ENCODE results near the gene DCLK2. TPM values are rescaled to one million over a fixed set of nuclear protein-coding genes. Genes with fewer than 3 reads are reported as not detected.

The DCLK2 gene
- total RNA-seq, 1 experiment from 2014 or later: 2.7 TPM

- ATAC-seq (no peak; the same call in 1 of the 2 replicates), DNase-seq (ENCODE audit: low read depth, low spot score) (peak; percentile 53)
- Histone ChIP-seq H3K9me2 (ENCODE audit: insufficient read depth) (no peaks in the 10 kb centered on the region), H3K36me3 (ENCODE audit: control insufficient read depth in 1 of 2, insufficient read depth in 2 of 2, low read length in 2 of 2) (no peaks in the 10 kb centered on the region), H3K79me2 (ENCODE audit: insufficient read depth, low read length) (no peaks in the 10 kb centered on the region), H3K9ac (ENCODE audit: low read length) (no peak overlapping the region), H3K4me2 (ENCODE audit: low read length) (no peak overlapping the region), H4K20me1 (ENCODE audit: insufficient read depth) (no peaks in the 10 kb centered on the region), H3K27ac (ENCODE audit: low read depth, low read length) (no peak overlapping the region), H2AFZ (ENCODE audit: low read depth, low read length, poor library complexity, severe bottlenecking) (no peak overlapping the region), H3K4me1 (ENCODE audit: control insufficient read depth in 1 of 2, insufficient read depth in 2 of 2, low read length in 2 of 2) (peaks cover 0 to 5% of the 10 kb centered on the region in 2 experiments; a peak in 1 of 4 replicates), H3K9me3 (ENCODE audit: control insufficient read depth in 1 of 2, insufficient read depth in 1 of 2, low read depth in 1 of 2, low read length in 2 of 2) (no peaks in the 10 kb centered on the region), H3K27me3 (ENCODE audit: insufficient read depth, low read length) (no peaks in the 10 kb centered on the region), H3K4me3 (replicated peaks in 1 of 2; ENCODE audit: low read depth in 1 of 2, low read length in 2 of 2) (no peak overlapping the region)
- ChIA-PET CTCF (interaction anchor here (1.2 kb wide), 1 partner anchor 16 kb away, joined by 3 read pairs; no protein-coding TSS in a partner anchor), RAD21 (ENCODE audit: low non-redundant PET in 1 of 2, low total read pairs in 2 of 2, uncharacterized antibody in 2 of 2, unreplicated experiment in 2 of 2) (no interaction called here), POLR2A (no interaction called here)
- BruUV-seq (replicated peaks): no TSS peak
- TF ChIP-seq SP1 (IDR thresholded peaks at IDR 0.05; ENCODE audit: low read depth) (peak; percentile 47), CBX3 (IDR thresholded peaks at IDR 0.05; ENCODE audit: low read depth) (peak; percentile 81), JUND (IDR thresholded peaks at IDR 0.05) (peak; percentile 64), POLR2A (IDR thresholded peaks at IDR 0.05; ENCODE audit: borderline replicate concordance, extremely low read depth, insufficient read depth, insufficient read length) (no peak), FOSL1 (IDR thresholded peaks at IDR 0.05; ENCODE audit: low read depth) (peak; percentile 75), ATF3 (IDR thresholded peaks at IDR 0.05) (peak; percentile 65), TCF7L2 (IDR thresholded peaks at IDR 0.05; ENCODE audit: borderline replicate concordance, extremely low read depth, insufficient read depth, insufficient read length) (no peak), CEBPB (IDR thresholded peaks at IDR 0.05; ENCODE audit: low read depth) (peak; percentile 94)
- intact Hi-C loops (cut with micrococcal nuclease): no loop called here
Measured at GRCh38 chr4:150302553-150302952, 224.3 kb downstream of the DCLK2 start.

- Histone ChIP-seq H3K4me1 (ENCODE audit: control insufficient read depth in 1 of 2, insufficient read depth in 2 of 2, low read length in 2 of 2) (peaks cover 0 to 5% of the 10 kb centered on the region in 2 experiments; a peak in 1 of 4 replicates), H3K9ac (ENCODE audit: low read length) (no peak overlapping the region), H3K4me2 (ENCODE audit: low read length) (no peak overlapping the region), H3K36me3 (ENCODE audit: control insufficient read depth in 1 of 2, insufficient read depth in 2 of 2, low read length in 2 of 2) (no peaks in the 10 kb centered on the region), H3K27ac (ENCODE audit: low read depth, low read length) (no peak overlapping the region), H3K9me3 (ENCODE audit: control insufficient read depth in 1 of 2, insufficient read depth in 1 of 2, low read depth in 1 of 2, low read length in 2 of 2) (no peaks in the 10 kb centered on the region), H3K79me2 (ENCODE audit: insufficient read depth, low read length) (no peaks in the 10 kb centered on the region), H3K4me3 (replicated peaks in 1 of 2; ENCODE audit: low read depth in 1 of 2, low read length in 2 of 2) (no peak overlapping the region), H3K27me3 (ENCODE audit: insufficient read depth, low read length) (no peaks in the 10 kb centered on the region), H4K20me1 (ENCODE audit: insufficient read depth) (no peaks in the 10 kb centered on the region), H3K9me2 (ENCODE audit: insufficient read depth) (no peaks in the 10 kb centered on the region), H2AFZ (ENCODE audit: low read depth, low read length, poor library complexity, severe bottlenecking) (no peak overlapping the region)
- RAD21 ChIA-PET (ENCODE audit: low non-redundant PET in 1 of 2, low total read pairs in 2 of 2, uncharacterized antibody in 2 of 2, unreplicated experiment in 2 of 2): no interaction called here
- BruUV-seq (replicated peaks): no TSS peak
- DNase-seq (ENCODE audit: low read depth, low spot score) (no peak), ATAC-seq (no peak)
- TF ChIP-seq TCF7L2 (IDR thresholded peaks at IDR 0.05; ENCODE audit: borderline replicate concordance, extremely low read depth, insufficient read depth, insufficient read length) (no peak), FOSL1 (IDR thresholded peaks at IDR 0.05; ENCODE audit: low read depth) (no peak), ZBTB33 (IDR thresholded peaks at IDR 0.05; ENCODE audit: extremely low read depth, insufficient replicate concordance, low read length) (no peak), EZH2 (IDR thresholded peaks at IDR 0.05) (no peak), POLR2A (IDR thresholded peaks at IDR 0.05; ENCODE audit: borderline replicate concordance, extremely low read depth, insufficient read depth, insufficient read length) (no peak), ATF3 (IDR thresholded peaks at IDR 0.05) (no peak), RAD21 (IDR thresholded peaks at IDR 0.05; ENCODE audit: low read depth) (no peak), REST (IDR thresholded peaks at IDR 0.05; ENCODE audit: low read depth) (no peak), JUND (IDR thresholded peaks at IDR 0.05) (no peak)
- CTCF ChIA-PET: interaction anchor here (0.6 kb wide), 1 partner anchor 391 kb away, joined by 3 read pairs; no protein-coding TSS in a partner anchor
- intact Hi-C loops (cut with micrococcal nuclease): no loop called here
- POLR2A ChIA-PET: no interaction called here
Measured at GRCh38 chr4:150305995-150306394, 227.8 kb downstream of the DCLK2 start.

Measured in HCT116 (cell line).